HUDEP-2 (cell line): ENCODE data around the gene MLANA.

Experiments used
- DNase-seq, 76 experiments: peaks; one replicate each; lab custom pipeline; 2025; ENCODE audit not compliant: unreplicated experiment in 76 of 76; lab: John Stamatoyannopoulos, UW

MLANA gene, protein sequence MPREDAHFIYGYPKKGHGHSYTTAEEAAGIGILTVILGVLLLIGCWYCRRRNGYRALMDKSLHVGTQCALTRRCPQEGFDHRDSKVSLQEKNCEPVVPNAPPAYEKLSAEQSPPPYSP

DNA sequence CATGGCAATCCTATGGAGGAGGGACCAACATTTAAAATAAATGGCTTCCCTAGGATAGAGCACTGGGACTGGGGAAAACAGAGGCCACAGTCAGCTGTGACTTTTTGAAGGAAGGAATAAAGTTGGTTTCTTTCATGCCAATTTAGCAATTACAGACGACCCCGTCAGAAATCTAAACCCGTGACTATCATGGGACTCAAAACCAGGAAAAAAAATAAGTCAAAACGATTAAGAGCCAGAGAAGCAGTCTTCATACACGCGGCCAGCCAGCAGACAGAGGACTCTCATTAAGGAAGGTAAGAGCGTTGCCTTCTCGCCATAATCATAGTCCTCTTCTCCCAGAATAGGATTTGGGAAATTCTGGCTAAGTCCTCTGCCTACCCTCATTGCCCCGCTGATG lies at the start of gene MLANA:
Gene MLANA, plus strand, starts transcription at position 249 of the 400 bp plus-strand sequence. CDS start 1,586 bp downstream, outside the sequence.
- no peak for DNase-seq

DNA sequence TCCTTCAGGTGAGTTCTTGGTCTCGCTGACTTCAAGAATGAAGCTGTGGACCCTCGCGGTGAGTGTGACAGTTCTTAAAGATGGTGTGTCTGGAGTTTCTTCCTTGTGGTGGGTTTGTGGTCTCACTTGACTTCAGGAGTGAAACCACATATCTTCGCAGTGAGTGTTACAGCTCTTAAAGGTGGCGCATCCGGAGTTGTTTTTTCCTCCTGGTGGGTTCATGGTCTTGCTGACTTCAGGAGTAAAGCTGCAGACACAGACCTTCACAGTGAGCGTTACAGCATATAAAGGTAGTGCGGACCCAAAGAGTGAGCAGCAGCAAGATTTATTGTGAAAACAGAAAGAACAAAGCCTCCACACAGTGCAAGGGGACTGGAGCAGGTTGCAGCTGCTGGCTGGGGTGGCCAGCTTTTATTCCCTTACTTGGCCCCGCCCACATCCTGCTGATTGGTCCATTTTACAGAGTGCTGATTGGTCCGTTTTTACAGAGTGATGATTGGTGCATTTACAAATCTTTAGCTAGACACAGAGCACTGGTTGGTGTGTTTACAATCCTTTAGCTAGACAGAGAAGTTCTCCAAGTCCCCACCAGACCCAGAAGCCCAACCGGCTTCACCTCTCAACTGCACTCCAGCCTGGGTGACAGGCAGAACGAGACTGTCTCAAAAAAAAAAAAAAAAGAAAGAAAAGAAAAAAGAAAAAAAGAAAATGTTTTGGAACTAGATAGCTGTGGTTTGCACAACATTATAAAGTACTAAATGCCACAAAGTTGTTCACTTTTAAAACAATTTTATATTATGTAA lies 48.7 kb upstream of the MLANA start:
- DNase-seq = no peak

DNA sequence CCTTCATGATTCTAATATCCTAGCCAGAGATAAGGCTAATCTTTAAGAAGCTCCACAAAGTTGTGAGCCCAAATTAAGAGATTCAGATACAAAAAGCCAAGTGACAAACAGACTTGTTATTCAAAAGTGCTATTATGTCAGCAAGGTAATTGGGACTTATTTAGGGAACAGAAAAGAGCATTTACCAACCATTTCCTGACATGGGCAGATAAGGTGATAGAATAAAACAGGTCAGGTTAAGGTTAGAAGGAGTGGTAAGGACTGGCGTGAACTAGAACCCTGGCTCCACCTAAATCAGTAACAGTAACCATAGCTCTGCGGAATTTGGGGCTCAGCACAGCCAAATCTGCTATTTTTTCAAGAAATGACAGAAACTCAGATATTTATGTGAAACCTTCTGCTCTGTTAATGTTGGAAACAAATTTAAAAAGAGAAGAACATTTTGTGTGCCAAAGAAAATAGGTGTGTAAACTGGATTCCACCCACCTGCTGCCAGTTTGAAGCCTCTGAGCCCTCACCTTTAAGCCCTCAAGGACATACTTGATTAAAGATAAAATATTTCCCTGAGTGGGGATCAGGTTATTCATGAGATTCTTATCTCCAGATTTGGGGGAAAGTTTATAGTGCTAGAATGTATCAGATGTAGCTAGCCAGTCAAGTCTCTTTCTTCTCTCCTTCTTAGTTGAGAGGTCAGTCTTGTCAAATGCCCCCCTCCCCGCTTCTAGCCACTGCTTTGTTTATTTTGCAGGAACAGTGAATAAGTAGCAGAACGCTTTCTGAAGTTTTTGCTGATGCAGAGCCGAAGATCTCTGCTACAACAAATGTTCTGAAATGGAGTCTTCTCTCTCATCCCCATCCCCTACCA lies 47.5 kb upstream of the MLANA start:
- no peak for DNase-seq

DNA sequence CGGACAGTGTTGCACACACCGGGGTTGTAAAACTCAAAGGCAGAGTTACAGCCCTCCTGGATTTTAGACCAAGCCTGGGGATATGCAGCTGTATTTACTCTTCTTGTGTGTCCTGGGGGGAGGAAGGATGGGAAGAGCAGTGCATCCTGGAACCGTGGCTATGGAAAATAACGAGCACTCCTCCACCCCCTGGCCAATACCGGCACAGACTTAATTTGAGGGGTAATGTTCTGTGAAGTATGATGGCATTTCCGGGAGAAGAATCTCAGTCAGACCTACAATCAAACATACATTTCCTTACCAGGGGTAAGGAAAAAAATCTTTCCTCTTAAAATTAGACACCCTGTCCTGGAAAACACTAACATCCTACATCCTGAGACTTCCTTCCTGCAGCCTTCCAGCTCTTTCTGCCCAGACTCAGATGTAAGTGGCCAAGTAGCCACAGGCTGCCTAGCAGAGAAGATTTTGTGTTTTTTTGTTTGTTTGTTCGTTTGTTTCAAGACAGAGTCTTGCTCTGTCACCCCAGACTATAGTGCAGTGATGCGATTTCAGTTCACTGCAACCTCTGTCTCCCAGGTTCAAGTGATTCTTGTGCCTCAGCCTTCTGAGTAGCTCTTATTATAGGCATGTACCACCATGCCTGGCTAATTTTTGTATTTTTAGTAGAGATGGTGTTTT lies 46.8 kb upstream of the MLANA start:
- DNase-seq = no peak

DNA sequence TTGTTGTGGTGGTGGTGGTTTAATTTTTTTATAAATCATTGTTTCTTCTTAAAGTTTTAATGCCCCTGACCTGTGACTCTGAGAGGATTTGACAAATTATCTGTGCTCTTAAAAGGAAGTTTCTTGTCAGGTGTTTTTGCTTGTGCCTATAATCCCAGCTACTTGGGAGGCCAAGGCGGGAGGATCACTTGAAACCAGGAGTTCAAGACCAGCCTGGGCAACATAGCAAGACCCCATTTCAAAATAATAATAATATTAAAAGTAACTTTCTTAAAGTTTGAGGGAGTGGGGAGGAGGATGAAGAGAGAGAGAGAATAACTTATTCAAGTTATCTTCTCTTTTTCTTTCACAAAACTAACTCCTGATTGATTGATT lies 45.5 kb upstream of the MLANA start:
- no peak for DNase-seq

DNA sequence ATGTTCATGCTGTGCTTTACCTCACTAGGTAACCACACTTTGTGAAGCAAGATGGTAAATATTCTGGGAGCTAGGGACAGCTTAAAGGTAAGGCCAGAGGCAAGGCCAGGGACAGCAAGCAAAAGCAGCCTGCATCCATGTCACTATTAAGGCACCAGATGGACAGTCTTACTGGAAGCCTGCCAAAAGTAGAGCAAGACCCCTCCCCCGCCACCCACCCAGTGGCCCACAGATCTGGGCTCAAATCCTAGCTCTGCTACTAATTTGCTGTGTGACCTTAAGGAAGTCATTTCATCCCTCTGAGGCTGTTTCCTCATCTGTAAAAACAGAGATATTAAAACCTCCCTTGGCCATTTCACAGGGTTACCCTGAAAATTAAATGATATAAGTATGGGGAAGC lies 44.6 kb upstream of the MLANA start:
- DNase-seq = no peak

DNA sequence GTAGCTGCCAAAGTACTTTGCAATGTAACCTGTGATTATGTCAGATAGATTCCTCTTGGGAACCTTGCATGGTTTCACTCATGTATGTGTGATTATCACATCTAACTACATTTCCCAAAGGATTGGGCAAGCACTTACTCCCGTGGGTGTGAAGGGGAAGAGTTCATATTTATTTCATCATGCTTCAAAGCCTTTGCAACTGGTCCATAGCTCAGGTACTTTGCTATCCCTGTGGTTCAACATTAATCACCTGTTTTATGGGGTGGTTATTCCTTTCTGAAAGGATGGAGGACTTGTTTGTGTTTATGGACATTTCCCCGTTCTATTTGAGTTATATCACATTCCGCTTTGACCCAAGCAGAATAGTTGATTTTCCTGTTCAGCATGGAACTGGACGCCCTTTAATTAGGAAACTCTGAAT lies 44.2 kb upstream of the MLANA start:
- DNase-seq = no peak

DNA sequence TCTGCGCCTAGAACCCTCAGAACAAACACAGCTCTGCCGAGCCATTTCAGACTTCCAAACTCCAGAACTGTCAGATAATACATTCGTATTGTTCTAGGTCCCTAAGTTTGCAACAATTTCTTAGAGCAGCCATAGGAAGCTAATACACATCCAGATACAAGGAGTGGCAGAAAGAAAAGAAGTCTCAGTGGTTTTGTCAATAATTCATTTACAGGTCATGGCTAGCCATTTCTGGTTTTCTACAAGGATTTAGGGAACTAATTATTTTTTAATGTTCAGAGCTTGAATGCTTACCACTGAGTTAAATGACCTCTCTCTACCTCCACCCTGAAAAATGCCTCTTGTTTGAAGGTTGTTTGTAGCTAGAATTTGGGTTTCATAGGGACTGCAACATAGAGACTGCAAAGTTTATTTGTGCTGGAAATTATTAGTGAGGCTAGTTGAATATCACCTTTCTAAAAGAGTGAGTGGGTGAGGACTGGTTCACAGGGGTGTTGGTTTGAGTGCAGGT lies 42.3 kb upstream of the MLANA start:
- no peak for DNase-seq

DNA sequence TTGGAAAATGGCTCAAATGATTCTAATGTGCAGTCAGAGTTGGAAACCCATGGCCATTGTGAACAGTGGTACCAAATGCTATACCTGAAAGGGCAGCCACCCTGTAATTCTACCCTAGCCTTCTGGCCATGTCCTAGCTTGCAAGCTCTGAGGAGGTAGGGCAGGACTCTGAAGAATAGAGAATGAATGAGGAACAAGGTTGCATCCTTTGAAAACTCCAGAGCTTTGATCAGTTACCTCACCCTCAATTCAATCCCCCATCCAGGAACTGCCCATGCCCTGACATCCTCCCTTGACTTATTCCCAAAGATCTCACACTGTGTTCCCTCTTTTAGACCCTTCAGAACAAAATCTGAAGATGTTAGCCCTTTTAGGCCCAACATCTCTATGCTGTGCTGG lies 40.0 kb upstream of the MLANA start:
- DNase-seq = no peak

DNA sequence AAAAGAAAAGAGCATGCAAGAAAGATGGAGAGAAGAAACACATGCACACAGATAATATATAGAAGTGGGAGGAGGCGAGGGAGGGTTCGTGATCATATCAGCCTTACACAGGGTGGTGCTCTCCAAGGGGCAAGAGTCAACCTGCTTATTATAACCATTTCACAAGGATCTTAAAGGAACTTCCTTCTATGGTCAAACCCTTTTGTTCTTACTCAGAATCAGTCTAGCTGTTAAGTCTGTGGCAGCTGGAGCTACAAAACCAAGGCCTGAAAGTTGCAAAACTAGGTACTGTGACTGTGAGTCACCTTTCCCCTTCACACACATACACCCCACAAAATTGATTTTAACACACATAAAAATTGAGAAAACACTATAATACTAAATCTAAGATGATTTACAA lies 39.2 kb upstream of the MLANA start:
- peak in 7 of 76 experiments; percentile 6 to 23 (median 14) for DNase-seq

DNA sequence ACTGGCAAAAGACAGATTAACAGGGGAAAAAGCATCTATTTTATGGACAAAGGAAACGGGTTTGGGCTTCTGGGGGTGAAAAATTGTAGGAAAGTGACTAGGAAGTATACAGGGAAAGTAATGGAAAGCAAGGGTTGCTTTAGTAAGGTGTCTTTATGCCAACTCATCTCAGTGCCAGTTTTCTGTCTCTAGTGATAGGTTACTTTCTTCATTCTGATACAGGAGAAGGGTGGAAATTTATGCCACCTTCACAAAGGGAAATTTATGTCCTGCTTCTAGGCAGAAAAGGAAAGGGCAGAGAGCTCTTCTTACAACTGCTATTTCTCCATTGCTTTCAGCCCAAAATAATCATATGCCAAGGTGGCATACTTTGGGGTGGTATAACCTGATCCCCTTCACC lies 37.7 kb upstream of the MLANA start:
- no peak for DNase-seq

DNA sequence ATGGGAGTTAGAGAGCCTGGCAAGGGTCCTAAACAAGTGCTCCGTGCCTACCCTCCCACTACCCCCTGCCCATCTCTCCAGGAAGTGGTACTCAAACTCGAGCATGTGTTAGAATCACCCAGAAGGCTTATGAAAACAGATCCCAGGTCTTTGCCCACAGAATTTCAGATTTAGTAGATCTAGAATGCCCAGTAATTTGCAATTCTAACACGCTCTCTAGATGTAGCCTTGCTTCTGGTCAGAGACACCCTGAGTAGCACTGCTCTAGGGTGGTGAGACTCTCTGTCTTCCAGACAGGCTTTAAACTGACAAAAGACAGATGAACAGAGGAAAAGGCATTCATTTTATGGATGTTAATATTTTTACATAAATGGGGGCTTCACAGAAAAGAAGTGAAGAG lies 37.1 kb upstream of the MLANA start:
- DNase-seq = no peak

DNA sequence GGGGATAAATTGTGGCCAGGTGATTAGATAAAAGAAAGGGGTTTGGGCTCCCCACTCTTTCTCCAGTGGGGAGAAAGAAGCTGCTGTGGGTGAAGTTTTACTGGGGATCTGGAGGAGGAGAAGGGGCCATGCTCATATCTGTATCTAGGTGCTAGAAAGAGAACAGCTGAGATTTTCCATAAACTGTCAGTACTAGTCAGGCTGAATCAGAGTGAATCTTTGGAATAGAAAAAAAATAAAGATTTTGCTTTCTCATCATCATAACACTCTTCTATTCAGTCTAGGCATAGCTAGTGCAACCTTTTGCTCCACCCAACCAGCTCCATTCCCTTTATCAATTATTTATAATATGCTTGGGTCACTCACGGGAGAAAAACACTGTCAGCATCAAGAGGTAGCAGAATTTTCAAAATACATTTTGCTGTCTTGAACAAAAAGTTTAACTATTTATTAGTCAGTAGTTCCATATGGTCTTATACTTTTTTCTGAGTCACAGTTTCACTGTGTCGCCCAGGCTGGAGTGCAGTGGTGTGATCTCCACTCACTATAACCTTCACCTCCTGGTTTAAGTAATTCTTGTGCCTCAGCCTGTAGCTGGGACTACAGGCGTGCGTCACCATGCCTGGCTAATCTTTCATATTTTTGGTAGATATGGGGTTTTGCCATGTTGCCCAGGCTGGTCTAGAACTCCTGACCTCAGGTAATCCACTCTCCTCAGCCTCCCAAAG lies 36.5 kb upstream of the MLANA start:
- no peak for DNase-seq

DNA sequence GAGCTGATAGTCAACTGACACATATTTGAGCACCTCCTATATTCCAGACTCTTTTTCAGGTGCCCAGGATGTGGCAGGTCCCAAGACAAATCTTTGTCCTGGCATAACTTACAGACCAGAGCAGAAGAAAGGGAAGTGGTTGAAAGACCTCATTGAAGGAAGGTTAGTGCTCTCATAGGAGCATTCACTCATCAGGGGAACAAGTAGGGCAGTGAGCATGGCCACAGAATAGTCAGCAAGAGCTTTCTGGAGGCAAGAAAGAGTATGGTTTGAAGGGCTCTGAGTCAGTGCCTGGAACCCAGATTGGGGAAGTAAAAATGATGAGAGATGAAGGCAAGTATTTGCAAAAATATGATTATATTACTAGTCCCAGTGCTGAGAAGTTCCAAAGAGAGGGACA lies 32.8 kb upstream of the MLANA start:
- DNase-seq = no peak

DNA sequence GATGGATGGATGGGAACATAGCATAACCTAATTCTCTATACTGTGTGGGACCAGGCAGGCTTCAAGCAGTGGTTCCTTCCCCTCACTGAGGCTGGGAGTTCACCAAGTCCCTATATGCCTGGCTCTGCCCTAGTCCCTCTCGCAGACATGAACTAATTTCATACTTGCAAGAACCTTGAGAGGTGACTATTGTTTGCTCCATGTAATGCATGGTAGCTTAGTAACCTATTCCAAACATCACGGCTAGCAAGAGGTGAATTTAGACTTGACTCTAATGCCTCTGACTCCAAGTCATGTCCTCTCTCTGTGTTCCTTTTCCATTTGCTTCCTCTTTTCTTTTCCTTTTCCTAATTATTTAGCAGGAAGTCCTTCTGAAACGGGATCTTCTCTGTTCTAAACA lies 31.9 kb upstream of the MLANA start:
- no peak for DNase-seq

DNA sequence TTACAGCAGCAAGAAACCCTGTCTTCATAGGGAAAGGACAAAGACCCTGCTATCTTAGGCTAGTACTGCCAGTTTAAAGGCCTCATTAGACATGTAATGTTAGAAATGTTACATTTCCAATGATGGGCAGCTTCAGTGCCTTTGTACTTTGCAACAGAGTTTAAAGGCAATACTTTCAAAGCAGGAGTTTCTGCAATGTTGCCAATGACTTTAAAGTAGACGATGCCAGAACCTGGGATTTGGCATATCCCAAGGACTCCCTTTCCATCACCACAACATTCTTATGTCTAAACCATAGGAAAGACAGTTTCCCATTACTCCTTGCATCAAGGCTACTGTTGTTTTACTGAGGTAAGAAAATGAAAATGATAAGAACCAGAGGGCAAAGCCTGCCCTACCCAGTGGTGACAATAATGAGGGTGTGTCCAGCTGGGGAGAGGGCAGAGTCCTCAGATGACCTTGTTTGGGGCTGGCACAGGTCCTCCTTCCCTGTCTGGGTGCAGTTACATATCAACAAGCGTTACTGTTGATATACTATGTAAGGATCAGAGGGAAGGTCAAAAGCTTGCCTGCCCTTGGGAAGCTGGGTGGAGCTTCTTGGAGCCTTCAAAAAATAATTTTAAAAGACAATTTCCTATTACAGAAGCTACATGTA lies 27.5 kb upstream of the MLANA start:
- peak in 60 of 76 experiments; percentile 9 to 71 (median 36) for DNase-seq

DNA sequence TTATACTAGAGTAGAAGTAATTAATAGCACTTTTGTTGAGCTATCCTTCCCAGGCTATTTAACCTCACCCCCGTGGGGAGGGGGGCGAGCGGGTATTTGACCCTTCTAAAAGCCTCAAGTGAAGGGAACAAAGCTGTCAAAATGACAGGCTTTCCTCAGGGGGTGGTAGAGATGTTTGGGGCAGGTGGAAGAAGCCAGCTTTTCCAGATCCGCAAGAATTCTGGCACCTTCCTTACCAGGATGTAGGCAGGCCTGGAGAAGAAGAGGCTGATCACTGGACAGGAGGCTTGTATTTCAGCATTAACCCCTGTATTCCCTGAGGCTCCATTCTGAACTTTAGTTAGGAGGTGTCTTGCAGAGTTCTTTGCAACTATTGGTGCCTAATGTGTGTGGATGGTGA lies 26.2 kb upstream of the MLANA start:
- DNase-seq = no peak

DNA sequence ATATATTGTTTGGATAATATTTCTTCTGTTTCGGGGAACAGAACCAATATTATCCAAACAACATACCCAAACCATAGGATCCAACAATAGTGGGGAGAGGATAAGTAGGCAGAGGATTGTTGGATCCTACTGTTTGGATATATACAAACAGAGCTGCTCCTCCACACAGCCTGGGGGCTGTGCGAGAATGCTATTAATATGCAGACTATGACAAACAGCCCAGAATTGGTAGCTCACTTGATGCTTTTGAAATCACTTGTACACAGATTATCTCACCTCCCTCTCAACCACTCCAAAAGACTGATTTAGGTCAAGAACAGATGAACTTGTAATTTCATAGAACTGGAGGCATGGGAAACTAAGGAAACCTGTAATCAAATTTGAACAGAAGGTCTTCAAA lies 24.4 kb upstream of the MLANA start:
- no peak for DNase-seq

DNA sequence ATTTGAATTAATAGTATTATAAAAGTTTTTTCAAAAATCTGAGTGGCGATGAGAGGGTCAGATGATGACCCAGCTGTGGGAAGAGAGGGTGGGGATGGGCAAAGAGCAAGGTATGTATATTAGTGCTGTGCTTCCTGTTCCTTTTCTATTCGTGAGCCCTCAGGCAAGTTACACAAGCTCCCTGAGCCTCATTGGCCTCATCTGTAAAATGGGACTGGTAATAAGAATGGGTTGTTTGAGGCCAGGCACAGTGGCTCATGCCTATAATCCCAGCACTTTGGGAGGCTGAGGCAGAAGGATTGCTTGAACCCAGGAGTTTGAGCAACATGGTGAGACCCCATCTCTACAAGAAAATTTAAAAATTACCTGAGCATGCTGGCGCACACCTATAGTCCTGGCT lies 24.0 kb upstream of the MLANA start:
- no peak for DNase-seq

DNA sequence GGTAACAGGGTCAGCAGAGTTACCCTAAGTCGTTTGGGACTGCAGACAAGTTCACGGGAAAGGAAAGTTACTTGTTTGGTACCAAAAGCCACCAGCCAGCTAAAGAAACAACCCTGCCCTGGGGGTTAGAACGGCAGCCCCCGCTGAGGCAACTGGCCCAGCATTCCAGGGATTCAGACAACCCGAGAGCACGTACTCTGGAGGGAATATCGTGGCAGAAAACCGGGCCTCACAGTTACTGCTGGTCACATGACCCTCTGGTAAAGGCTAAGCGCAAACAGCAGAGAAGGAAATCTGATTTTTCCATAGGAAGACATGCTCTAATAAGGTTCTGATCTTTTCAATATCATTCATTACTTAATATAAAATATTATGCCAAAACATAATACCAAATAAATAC lies 22.5 kb upstream of the MLANA start:
- DNase-seq = no peak
